Panc1 (cell line): ENCODE results near the gene CACNA2D3. TPM values are rescaled to one million over a fixed set of nuclear protein-coding genes. Genes with fewer than 3 reads are reported as not detected.
"Not testable (repeated sequence)": the region's sequence is repeated elsewhere in the genome, so short reads cannot be mapped to it uniquely, and the experiment has no call there.

Source experiments
- ATAC-seq: fragments of 200-7000 bp; cut with Tn5 transposase; 2 replicates; pipeline ENCODE4 v1.9.1; 2020; ENCODE audit warnings: mild to moderate bottlenecking, moderate library complexity
- BruUV-seq: library from RNA; stranded (reverse); fragments of 400-500 nt; replicated peaks from 2 replicates; lab custom pipeline; 2021; lab: Mats Ljungman, UMichigan
- CTCF ChIA-PET: fragments of 300-600 bp; sonication (Branson Sonifier 250); formaldehyde crosslinking; loops from one replicate; lab custom pipeline; 2022; ENCODE audit warnings: antibody characterized with exemption; lab: Charles Lee
- POLR2A ChIA-PET: fragments of 300-600 bp; sonication (Branson Sonifier 250); formaldehyde crosslinking; loops from one replicate; lab custom pipeline; 2022; ENCODE audit warnings: antibody characterized with exemption; lab: Charles Lee
- DNase-seq: peaks from one replicate; pipeline ENCODE4 v3.0.0-alpha.2; 2010; ENCODE audit warnings: low read depth, low spot score
- H3K27ac ChIP-seq: 2 replicates; pipeline ENCODE4 v1.5.1; 2011; ENCODE audit warnings: mild to moderate bottlenecking, low read length, inconsistent platforms
- H3K27me3 ChIP-seq: fragments of 200-500 bp; sonication (Bioruptor generic); 2 replicates; pipeline ENCODE4 v1.6.0; 2014; ENCODE audit warnings: low read length, inconsistent platforms; ENCODE audit not compliant: control insufficient read depth, insufficient read depth
- H3K36me3 ChIP-seq: fragments of 200-500 bp; sonication (Bioruptor generic); 2 replicates; pipeline ENCODE4 v1.5.1; 2014; ENCODE audit warnings: inconsistent platforms, mild to moderate bottlenecking, low read length, moderate library complexity; ENCODE audit not compliant: control insufficient read depth, insufficient read depth
- H3K4me1 ChIP-seq: 2 replicates; pipeline ENCODE4 v1.5.1; 2011; ENCODE audit warnings: inconsistent platforms, mild to moderate bottlenecking, low read length, moderate library complexity; ENCODE audit not compliant: control insufficient read depth, insufficient read depth
- H3K4me3 ChIP-seq, 2 experiments: 2 replicates each; pipeline ENCODE4 v1.5.1; 2011 to 2012; ENCODE audit warnings: low read depth in 2 of 2, low read length in 2 of 2, mild to moderate bottlenecking in 2 of 2, inconsistent platforms in 1 of 2, moderate library complexity in 1 of 2
- H3K9me3 ChIP-seq: fragments of 200-500 bp; sonication (Bioruptor generic); 2 replicates; pipeline ENCODE4 v1.5.1; 2014; ENCODE audit warnings: low read depth, mild to moderate bottlenecking, inconsistent platforms, low read length, moderate library complexity; ENCODE audit not compliant: control insufficient read depth, insufficient read depth
- POLR2AphosphoS5 ChIP-seq: IDR thresholded peaks from 2 replicates; pipeline ENCODE4 v1.6.1; 2012; ENCODE audit warnings: mild to moderate bottlenecking, low read depth, low read length, moderate library complexity
- REST ChIP-seq, 2 experiments: IDR thresholded peaks; 2 replicates each; pipeline ENCODE4 v1.6.1; 2011 to 2012; ENCODE audit warnings: low read depth in 2 of 2, control low read depth in 1 of 2, low read length in 1 of 2, mild to moderate bottlenecking in 1 of 2, moderate library complexity in 1 of 2; ENCODE audit not compliant: insufficient read depth in 1 of 2
- SIN3A ChIP-seq: IDR thresholded peaks from 2 replicates; pipeline ENCODE4 v1.6.1; 2012; ENCODE audit warnings: low read depth, mild to moderate bottlenecking, low read length, moderate library complexity, borderline replicate concordance; ENCODE audit not compliant: insufficient read depth
- TCF7L2 ChIP-seq: IDR thresholded peaks from 2 replicates; pipeline ENCODE4 v1.6.1; 2011; ENCODE audit warnings: mild to moderate bottlenecking, low read depth, low read length, inconsistent platforms
- in situ Hi-C: cut with HindIII; loops from 2 replicates; pipeline ENCODE4 v1.10.0; 2016; ENCODE audit warnings: low sequenced_read_pairs, low pct_unique_long_range_greater_than_20kb
- intact Hi-C: fragments of 100-400 bp; cut with micrococcal nuclease; formaldehyde crosslinking; loops from one replicate; pipeline ENCODE4 v1.10.0; 2022; ENCODE audit not compliant: unreplicated experiment
- total RNA-seq: library from RNA; stranded (reverse); gene quantifications from one replicate; pipeline ENCODE4 v1.2.1, GENCODE V29; 2021; ENCODE audit not compliant: unreplicated experiment
- TF ChIP-seq, protein P1 (sequence below): fragments of 450-650 bp; IDR thresholded peaks from 2 replicates; pipeline ENCODE4 v1.5.1; 2017; ENCODE audit warnings: mild to moderate bottlenecking

CACNA2D3 gene
- total RNA-seq, 1 experiment from 2014 or later: 0.41 TPM

DNA sequence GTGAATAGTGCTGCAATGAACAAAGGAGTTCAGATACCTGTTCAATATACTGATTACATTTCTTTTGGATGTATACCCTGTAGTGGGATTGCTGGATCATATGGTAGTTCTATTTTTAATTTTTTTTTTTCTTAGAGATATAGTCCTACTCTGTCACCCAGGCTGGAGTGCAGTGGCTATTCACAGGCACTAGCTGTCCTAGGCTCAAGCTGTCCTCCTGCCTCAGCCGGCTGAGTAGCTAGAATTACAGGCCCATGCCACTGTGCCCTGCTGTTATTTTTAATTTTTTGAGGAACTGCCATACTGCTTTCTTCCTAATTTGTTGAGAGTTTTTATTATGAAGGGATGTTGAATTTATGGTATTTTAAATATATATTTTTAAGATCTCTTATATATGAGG is 23.0 kb upstream of the CACNA2D3 start:
- ChIA-PET POLR2A (no interaction called here), CTCF (no interaction called here)
- Histone ChIP-seq H3K4me3 (no peak overlapping the region), H3K27me3 (no peaks in the 10 kb centered on the region; the same call in 1 of the 2 replicates), H3K9me3 (no peaks in the 10 kb centered on the region), H3K36me3 (no peaks in the 10 kb centered on the region), H3K4me1 (no peaks in the 10 kb centered on the region), H3K27ac (no peak overlapping the region)
- in situ Hi-C loops: no loop called here
- no TSS peak for BruUV-seq
- intact Hi-C loops: no loop called here
- ATAC-seq (no peak), DNase-seq (no peak)
- TF ChIP-seq, protein P1, sequence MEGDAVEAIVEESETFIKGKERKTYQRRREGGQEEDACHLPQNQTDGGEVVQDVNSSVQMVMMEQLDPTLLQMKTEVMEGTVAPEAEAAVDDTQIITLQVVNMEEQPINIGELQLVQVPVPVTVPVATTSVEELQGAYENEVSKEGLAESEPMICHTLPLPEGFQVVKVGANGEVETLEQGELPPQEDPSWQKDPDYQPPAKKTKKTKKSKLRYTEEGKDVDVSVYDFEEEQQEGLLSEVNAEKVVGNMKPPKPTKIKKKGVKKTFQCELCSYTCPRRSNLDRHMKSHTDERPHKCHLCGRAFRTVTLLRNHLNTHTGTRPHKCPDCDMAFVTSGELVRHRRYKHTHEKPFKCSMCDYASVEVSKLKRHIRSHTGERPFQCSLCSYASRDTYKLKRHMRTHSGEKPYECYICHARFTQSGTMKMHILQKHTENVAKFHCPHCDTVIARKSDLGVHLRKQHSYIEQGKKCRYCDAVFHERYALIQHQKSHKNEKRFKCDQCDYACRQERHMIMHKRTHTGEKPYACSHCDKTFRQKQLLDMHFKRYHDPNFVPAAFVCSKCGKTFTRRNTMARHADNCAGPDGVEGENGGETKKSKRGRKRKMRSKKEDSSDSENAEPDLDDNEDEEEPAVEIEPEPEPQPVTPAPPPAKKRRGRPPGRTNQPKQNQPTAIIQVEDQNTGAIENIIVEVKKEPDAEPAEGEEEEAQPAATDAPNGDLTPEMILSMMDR: no peak
- TF ChIP-seq POLR2AphosphoS5 (no peak), SIN3A (no peak), REST (IDR thresholded peaks at IDR 0.05; ENCODE audit: insufficient read depth in 1 of 2, low read depth in 2 of 2, low read length in 1 of 2) (no peak), TCF7L2 (no peak)

GRCh38 chr3:54104084-54104483 is 18.3 kb upstream of the CACNA2D3 start:
- no TSS peak for BruUV-seq
- H3K36me3 ChIP-seq: no peaks in the 10 kb centered on the region
- no peaks in the 10 kb centered on the region; the same call in 1 of the 2 replicates for H3K27me3 ChIP-seq
- ChIA-PET CTCF (no interaction called here), POLR2A (no interaction called here)
- no peak for TF ChIP-seq SIN3A
- no peak for TF ChIP-seq REST (IDR thresholded peaks at IDR 0.05; ENCODE audit: insufficient read depth in 1 of 2, low read depth in 2 of 2, low read length in 1 of 2)
- TF ChIP-seq, protein P1: no peak
- no peak for TF ChIP-seq POLR2AphosphoS5
- TF ChIP-seq TCF7L2: no peak
- H3K4me3 ChIP-seq: no peak overlapping the region
- H3K4me1 ChIP-seq: no peaks in the 10 kb centered on the region
- no peaks in the 10 kb centered on the region; the same call in 1 of the 2 replicates for H3K9me3 ChIP-seq
- no peak for ATAC-seq
- DNase-seq: no peak
- intact Hi-C loops: no loop called here
- in situ Hi-C loops: no loop called here
- H3K27ac ChIP-seq: no peak overlapping the region

DNA sequence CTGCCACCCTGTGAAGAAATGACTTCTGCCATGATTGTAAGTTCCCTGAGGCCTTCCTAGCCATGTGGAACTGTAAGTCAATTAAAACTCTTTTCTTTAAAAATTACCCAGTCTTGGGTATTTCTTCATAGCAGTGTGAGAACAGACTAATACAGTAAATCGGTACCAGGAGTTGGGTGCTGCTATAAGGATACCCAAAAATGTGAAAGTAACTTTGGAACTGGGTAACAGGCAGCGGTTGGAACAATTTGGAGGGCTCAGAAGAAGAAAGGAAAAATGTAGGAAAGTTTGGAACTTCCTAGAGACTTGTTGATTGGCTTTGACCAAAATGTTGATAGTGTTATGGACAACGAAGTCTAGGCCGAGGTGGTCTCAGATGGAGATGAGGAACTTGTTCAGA is 6.2 kb upstream of the CACNA2D3 start:
- H3K9me3 ChIP-seq, ATAC-seq, DNase-seq, POLR2A ChIA-PET, intact Hi-C loops, H3K27me3 ChIP-seq, H3K4me3 ChIP-seq, H3K4me1 ChIP-seq, H3K36me3 ChIP-seq, H3K27ac ChIP-seq, BruUV-seq, in situ Hi-C loops, CTCF ChIA-PET: not testable (repeated sequence)
